HG02678 (cell line): Measurements from ENCODE around the gene CD1D.

Experiments
- ATAC-seq: cut with Tn5 transposase; IDR thresholded peaks from one replicate; pipeline ENCODE4 v1.9.1; 2021; ENCODE audit warnings: mild to moderate bottlenecking, moderate library complexity; ENCODE audit not compliant: unreplicated experiment

CD1D gene

DNA sequence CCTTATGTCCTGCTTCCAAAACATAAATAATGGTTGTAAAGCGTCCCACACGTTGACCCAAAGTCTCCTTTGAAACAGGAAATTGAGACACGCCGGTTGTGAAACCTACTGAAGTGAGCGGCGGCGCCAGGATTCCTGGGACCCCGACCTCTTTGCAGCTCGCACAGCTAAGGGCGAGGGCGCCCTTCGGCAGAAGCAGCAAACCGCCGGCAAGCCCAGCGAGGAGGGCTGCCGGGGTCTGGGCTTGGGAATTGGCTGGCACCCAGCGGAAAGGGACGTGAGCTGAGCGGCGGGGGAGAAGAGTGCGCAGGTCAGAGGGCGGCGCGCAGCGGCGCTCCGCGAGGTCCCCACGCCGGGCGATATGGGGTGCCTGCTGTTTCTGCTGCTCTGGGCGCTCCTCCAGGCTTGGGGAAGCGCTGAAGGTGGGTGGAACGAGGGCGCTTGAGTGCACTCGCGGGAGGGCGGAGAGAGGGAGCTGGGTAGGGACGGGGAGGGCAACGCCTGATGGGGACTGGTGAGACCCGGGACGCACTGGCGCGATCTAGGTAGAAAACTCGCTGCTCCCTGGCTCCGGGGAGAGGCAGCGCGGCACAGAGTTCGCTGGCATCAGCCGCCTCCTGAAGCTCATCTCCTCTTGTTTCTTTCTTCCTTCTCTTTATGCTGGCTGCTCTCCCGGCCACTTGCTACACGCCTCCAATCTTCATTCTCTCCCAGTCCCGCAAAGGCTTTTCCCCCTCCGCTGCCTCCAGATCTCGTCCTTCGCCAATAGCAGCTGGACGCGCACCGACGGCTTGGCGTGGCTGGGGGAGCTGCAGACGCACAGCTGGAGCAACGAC is at the start of gene CD1D:
Gene CD1D (plus strand): TSS at position 155 of the 836 bp plus-strand sequence. CDS start 207 bp downstream, at position 362.
- ATAC-seq = no peak

GRCh38 chr1:158131217-158131616 is 49.5 kb upstream of the CD1D start:
- no peak for ATAC-seq

GRCh38 chr1:158140764-158141192 is 39.9 kb upstream of the CD1D start:
- ATAC-seq = no peak

DNA sequence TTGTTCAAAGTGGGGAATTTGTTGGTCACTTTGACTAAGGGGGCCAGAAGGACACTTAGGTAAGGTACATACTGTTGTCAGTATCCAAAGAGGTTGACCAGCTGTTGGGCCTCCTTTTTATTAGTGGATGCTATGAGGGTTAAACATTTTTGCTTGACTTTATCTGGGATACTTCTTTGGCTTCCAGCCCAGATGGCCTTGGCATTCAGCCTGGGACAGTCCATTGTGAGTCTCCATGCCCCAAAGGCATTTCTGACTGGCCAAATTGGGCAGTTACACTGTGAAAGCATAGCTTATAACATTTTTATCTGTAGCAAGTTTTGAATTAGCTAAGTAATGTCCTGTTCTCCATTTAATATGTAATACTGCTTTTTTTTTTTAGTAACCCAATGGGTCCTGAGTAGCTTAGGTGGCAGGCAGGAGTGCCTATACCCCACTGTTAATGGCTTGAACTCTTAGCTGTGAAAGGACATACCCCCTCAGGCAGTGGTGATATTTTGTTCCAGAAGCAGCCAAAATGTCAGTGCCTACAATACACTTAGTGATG is 35.4 kb upstream of the CD1D start:
- ATAC-seq = no peak

DNA sequence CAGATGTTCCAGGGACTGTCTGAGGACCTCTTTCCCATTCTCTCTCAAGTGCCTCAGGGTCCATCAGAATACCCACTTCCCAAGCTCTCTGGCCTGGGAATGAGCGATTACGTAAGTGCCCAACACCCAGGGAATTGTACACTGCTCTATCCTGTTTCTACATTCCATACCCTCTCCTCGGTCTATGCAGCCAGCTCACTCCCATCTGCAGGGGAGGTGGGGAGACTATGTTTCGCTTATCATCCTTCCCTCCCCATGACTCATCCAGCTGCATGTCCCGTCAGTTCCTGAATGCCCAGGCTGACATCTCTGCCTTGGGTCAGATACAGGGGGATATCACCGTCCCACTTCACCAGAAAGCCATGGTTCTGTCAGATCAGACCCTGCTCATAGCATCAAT is 34.5 kb upstream of the CD1D start:
- ATAC-seq = no peak

- ATAC-seq = no peak
These were observed 34.0 kb upstream of the CD1D start for GRCh38 chr1:158146739-158147138.

DNA sequence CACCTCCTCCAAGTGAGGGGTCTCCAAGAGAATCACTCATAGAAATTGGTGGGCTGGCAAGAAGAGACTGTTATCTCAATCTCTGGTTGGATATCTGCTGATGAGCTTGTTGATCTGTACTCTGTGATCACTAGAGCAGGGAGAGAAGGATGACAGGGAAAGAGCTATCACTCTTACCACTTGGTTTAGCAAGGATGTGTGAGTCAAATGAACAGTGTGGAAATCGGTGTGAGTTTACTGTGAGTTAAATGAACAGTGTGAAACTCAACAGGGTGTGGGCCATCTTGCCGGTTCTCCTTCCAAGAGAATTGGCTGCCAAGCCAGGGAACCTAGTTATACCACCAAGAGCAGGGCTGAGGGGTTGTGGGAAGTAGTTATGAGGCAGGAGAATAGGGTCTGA is 33.3 kb upstream of the CD1D start:
- no peak for ATAC-seq

- no peak for ATAC-seq
These were observed 32.8 kb upstream of the CD1D start for GRCh38 chr1:158147869-158148268.

DNA sequence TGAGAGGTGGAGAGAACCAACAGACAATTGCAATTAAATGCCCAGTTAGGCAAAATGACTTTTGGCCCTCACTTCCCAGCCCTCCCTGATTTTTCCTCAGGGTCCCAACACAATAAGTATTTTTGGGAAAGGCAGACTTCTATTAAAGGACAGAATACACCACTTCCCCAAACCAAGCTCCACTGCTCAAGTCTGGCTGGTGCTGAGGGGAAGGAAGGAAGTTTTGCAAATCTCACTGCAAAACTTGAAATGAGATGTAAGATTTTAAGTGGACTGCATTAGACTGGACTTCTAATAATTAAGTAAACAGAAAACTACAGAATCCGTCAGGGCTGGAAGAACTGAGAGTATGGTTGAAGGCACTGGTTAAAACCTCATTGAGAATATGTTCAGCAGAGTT is 32.2 kb upstream of the CD1D start:
- ATAC-seq = no peak

GRCh38 chr1:158149175-158149574 is 31.5 kb upstream of the CD1D start:
- no peak for ATAC-seq

DNA sequence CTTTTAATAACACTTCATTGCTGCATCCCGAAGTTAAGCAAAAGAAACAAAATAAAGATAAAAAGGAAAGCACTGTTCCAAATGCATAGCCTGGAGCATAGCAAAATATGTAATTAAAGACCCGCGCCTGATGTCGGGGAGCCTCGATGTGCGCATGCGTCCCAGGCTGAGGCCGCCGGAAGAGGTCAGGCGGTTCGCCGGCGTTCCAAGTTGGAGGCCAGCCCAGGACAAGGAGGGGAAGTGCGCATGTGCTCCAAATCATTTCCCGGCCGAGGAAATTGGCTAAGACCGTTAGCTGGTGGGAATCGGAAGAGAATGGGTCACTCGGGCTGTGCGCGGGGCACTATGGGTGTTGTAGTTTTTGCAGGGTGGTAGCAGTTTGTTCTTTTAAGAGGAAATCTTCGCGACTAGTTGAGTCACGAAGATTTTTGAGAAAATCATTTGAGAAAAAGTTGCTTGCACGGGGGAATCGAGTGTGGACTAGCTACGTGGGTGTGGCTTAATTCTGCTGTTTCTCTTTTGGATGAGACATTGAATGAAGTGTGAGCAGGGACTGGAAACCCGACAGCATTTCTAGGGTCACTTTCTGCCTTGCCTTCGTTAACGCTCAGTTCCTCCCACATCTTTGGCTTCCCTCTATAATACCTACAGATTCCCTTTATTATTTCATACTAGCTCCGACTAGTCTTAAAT is 31.0 kb upstream of the CD1D start:
- ATAC-seq = peak; percentile 84

DNA sequence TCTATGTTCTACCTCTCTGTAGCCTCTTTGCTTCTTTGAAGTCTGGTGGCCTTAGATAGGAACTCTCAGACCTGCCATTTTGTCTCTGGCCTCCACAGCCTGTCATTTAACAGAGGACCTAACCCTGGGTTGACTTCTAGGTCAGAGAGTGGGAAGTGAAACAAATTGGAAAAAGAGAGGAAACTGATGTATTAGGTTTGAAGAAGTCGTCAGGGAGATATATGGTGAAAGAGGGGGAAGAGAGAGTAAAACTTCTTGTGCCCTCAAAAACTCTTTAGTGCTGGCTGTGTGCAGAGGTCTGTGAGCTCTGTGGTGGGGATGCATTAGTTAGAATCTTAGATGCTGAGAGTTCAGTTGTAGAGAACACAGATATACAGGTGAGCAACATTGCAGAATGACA is 30.2 kb upstream of the CD1D start:
- no peak for ATAC-seq

DNA sequence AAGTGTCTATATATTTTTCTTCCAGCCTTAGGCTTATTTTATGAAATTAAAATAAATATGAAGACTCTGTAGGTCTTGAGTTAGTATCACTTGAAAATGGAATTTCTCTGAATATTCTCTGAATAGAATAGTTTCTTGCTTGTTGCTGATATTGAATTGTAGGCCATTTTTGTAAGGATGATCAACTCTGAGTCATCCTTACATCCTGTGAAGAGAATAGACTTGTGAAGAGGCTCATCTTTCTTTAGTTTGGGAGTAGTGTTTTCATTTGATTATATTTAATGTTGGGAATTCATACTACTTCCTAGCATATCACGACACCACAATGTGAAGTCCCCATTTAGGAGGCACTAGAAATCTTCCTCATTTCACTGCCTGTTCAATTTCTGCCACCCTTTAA is 27.5 kb upstream of the CD1D start:
- ATAC-seq = no peak

DNA sequence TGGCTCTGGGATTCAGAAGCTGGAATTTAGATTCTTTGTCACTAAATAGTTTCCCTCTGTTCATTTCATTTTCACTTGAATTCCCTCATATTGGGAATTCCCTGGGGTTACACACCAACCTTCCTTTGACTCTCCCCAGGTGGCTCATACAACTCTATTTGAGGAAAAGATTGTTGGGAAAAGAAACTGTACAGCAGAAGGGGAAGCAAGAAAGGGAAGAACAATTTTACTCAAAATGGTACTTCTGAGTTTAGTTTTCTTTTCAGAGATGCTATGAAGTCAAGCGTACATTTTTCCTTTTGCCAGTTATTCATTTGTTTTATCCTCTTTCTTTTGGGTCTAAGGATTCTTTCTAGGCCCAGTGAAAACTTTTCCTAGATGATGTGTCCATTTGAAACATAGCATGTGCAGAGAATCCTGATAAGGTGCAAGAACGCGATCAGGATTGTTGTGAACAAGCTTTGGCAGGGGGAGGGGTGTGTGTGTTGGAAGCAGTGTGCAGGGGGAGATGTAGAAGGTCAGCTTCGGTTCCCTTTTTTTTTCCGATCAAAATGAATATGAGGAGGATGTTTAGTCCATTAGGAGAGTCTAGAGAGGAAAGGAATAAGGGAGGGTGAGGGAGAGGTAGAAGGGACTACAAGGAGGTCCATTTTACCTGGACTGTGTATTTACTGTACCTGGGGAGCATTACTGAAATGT is 26.8 kb upstream of the CD1D start:
- ATAC-seq = no peak

- ATAC-seq = no peak
These were observed 26.2 kb upstream of the CD1D start for GRCh38 chr1:158154501-158154900.

DNA sequence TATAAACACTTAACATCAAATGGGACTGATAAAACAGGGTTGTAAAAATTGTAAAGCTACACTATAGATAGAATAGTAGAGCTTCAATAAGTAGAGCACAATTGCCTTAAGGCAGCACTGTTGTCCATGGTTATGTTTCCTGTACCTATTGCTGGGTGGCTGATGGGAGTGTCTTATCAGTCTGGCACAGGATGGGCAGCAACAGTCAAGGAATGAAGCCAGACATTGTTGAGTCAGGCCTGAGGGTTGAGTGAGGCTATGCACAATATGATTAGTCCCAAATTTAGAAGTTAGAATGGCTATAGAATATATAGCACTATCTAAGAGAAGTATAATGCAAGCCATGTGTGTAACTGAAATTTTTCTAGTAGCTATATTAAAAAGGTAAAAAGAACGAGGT is 25.0 kb upstream of the CD1D start:
- ATAC-seq = no peak

DNA sequence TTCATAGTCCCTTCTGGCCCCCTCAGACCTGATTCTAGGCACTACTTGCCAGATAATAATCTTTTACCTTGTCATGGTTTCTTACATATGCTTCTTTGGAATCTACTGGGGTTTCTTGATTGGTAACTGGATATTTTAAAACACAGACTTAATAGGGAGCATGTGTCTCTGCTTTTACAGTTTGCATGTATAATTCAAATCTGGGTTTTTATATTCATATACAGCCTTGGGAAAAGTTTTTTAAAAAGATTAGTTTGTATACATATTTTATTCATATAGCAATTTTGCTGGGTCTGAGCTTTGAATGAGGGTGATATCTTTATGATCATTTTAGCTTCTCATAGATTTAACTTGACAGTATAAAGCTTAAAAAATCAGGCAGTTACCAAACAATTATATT is 21.1 kb upstream of the CD1D start:
- ATAC-seq = no peak

- no peak for ATAC-seq
These were observed 19.2 kb upstream of the CD1D start for GRCh38 chr1:158161446-158161845.

- peak; percentile 98 for ATAC-seq
These were observed 17.4 kb upstream of the CD1D start for GRCh38 chr1:158163000-158163947.

- ATAC-seq = no peak
These were observed 11.6 kb upstream of the CD1D start for GRCh38 chr1:158169105-158169504.
